GM12875 (cell line): ENCODE results near the gene OPTN.
A peak's percentile ranks its signal among the peaks of the same experiment; 100 is the strongest.

Experiments
- H3K4me3 ChIP-seq: one replicate; pipeline ENCODE4 v1.5.1; 2011; ENCODE audit warnings: low read depth, low read length, control low read depth
- CTCF ChIP-seq: IDR thresholded peaks from 2 replicates; pipeline ENCODE4 v1.5.1; 2011; ENCODE audit warnings: low read depth, mild to moderate bottlenecking, control low read depth, inconsistent platforms, low read length, moderate library complexity, borderline replicate concordance; ENCODE audit not compliant: insufficient read depth

The OPTN gene

GRCh38 chr10:13161857-13162271, 61.9 kb downstream of the OPTN start:
- no peak for TF ChIP-seq CTCF
- peak overlapping the region; percentile 81 for H3K4me3 ChIP-seq

GRCh38 chr10:13163859-13164258, 63.9 kb downstream of the OPTN start:
- H3K4me3 ChIP-seq = no peak overlapping the region
- no peak for TF ChIP-seq CTCF

- no peak for TF ChIP-seq CTCF
- no peak overlapping the region for H3K4me3 ChIP-seq
Observed at GRCh38 chr10:13165177-13165576, 65.2 kb downstream of the OPTN start.

- no peak overlapping the region for H3K4me3 ChIP-seq
- TF ChIP-seq CTCF = no peak
Observed at GRCh38 chr10:13167568-13167967, 67.6 kb downstream of the OPTN start.

- H3K4me3 ChIP-seq = no peak overlapping the region
- TF ChIP-seq CTCF = no peak
Observed at GRCh38 chr10:13168781-13169180, 68.8 kb downstream of the OPTN start.

GRCh38 chr10:13173616-13174015, 73.7 kb downstream of the OPTN start:
- TF ChIP-seq CTCF = no peak
- no peak overlapping the region for H3K4me3 ChIP-seq

GRCh38 chr10:13180788-13181187, 80.8 kb downstream of the OPTN start:
- TF ChIP-seq CTCF = no peak
- no peak overlapping the region for H3K4me3 ChIP-seq
